PC-3 (cell line): ENCODE measurements around the gene GRIN2A. TPM values are rescaled to one million over a fixed set of nuclear protein-coding genes. Genes with fewer than 3 reads are reported as not detected.
A peak's percentile ranks its signal among the peaks of the same experiment; 100 is the strongest.

ENCODE experiments used
- ATAC-seq: fragments of 200-7000 bp; cut with Tn5 transposase; 2 replicates; pipeline ENCODE4 v1.9.1; 2020; ENCODE audit warnings: mild to moderate bottlenecking, moderate library complexity
- BruUV-seq: library from RNA; stranded (reverse); fragments of 400-500 nt; replicated peaks from 2 replicates; lab custom pipeline; 2021; lab: Mats Ljungman, UMichigan
- CTCF ChIA-PET: fragments of 300-600 bp; sonication (Branson Sonifier 250); formaldehyde crosslinking; loops from one replicate; lab custom pipeline; 2022; ENCODE audit warnings: antibody characterized with exemption; lab: Charles Lee
- POLR2A ChIA-PET: fragments of 300-600 bp; sonication (Branson Sonifier 250); formaldehyde crosslinking; loops from one replicate; lab custom pipeline; 2022; ENCODE audit warnings: antibody characterized with exemption; ENCODE audit not compliant: unreplicated experiment; lab: Charles Lee
- DNase-seq: peaks from one replicate; pipeline ENCODE4 v3.0.0-alpha.2; 2015
- H2AFZ ChIP-seq: fragments of 300-600 bp; sonication (generic); 2 replicates; pipeline ENCODE4 v1.6.0; 2016; ENCODE audit warnings: antibody characterized with exemption, low read length
- H3F3A ChIP-seq: fragments of 300-600 bp; sonication (generic); one replicate; pipeline ENCODE4 v1.6.0; 2017; ENCODE audit warnings: antibody characterized with exemption, low read length, control low read depth, mild to moderate bottlenecking; ENCODE audit not compliant: unreplicated experiment
- H3K27ac ChIP-seq: fragments of 300-600 bp; sonication (generic); 2 replicates; pipeline ENCODE4 v1.5.1; 2016; ENCODE audit warnings: mild to moderate bottlenecking, low read length
- H3K27me3 ChIP-seq: fragments of 300-600 bp; sonication (generic); 2 replicates; pipeline ENCODE4 v1.6.1; 2016; ENCODE audit warnings: low read length, mixed read lengths
- H3K36me3 ChIP-seq: fragments of 300-600 bp; sonication (generic); 2 replicates; pipeline ENCODE4 v1.6.1; 2016; ENCODE audit warnings: low read depth, mixed run types, low read length, mixed read lengths
- H3K4me1 ChIP-seq: fragments of 300-600 bp; sonication (generic); 2 replicates; pipeline ENCODE4 v1.5.1; 2016; ENCODE audit warnings: low read length; ENCODE audit not compliant: insufficient read depth
- H3K4me2 ChIP-seq: fragments of 300-600 bp; sonication (generic); 2 replicates; pipeline ENCODE4 v1.6.0; 2016; ENCODE audit warnings: low read length
- H3K4me3 ChIP-seq: fragments of 300-600 bp; sonication (generic); 2 replicates; pipeline ENCODE4 v1.5.1; 2016; ENCODE audit warnings: mild to moderate bottlenecking, low read length, mixed read lengths
- H3K79me2 ChIP-seq: fragments of 300-600 bp; sonication (generic); 2 replicates; pipeline ENCODE4 v1.6.1; 2017; ENCODE audit warnings: low read length, mixed read lengths
- H3K9ac ChIP-seq: fragments of 300-600 bp; sonication (generic); 2 replicates; pipeline ENCODE4 v1.6.0; 2016; ENCODE audit warnings: mild to moderate bottlenecking, low read length
- H3K9me2 ChIP-seq: fragments of 300-600 bp; sonication (generic); replicated peaks from 2 replicates; pipeline ENCODE4 v1.6.1; 2016; ENCODE audit warnings: mixed run types, low read length, mixed read lengths
- H3K9me3 ChIP-seq: fragments of 300-600 bp; sonication (generic); 2 replicates; pipeline ENCODE4 v1.6.1; 2016; ENCODE audit warnings: low read length, mixed read lengths
- H4K20me1 ChIP-seq: fragments of 300-600 bp; sonication (generic); 2 replicates; pipeline ENCODE4 v1.6.1; 2016; ENCODE audit warnings: low read length, mixed read lengths
- EZH2 ChIP-seq: fragments of 300-600 bp; sonication (generic); IDR thresholded peaks from one replicate; pipeline ENCODE4 v1.6.1; 2017; ENCODE audit warnings: antibody characterized with exemption, mild to moderate bottlenecking, low read length; ENCODE audit not compliant: unreplicated experiment
- EZH2phosphoT487 ChIP-seq: fragments of 300-600 bp; sonication (generic); IDR thresholded peaks from 2 replicates; pipeline ENCODE4 v1.6.1; 2018; ENCODE audit warnings: mild to moderate bottlenecking, antibody characterized with exemption, low read length, borderline replicate concordance
- intact Hi-C: fragments of 100-400 bp; cut with micrococcal nuclease; formaldehyde crosslinking; loops from 2 replicates; pipeline ENCODE4 v1.9.0; 2023
- total RNA-seq: library from RNA; depleted of rRNA; stranded (reverse); fragments of >200 nt; gene quantifications from 2 replicates; pipeline ENCODE4 v1.2.3, GENCODE V29; 2014
- TF ChIP-seq, protein P1 (sequence below): fragments of 300-600 bp; sonication (generic); conservative IDR thresholded peaks from 2 replicates; pipeline ENCODE4 v1.5.1; 2017; ENCODE audit warnings: antibody characterized with exemption, low read depth, mild to moderate bottlenecking, low read length

GRIN2A gene
- total RNA-seq, 1 experiment from 2014 or later: 0.04 TPM

DNA sequence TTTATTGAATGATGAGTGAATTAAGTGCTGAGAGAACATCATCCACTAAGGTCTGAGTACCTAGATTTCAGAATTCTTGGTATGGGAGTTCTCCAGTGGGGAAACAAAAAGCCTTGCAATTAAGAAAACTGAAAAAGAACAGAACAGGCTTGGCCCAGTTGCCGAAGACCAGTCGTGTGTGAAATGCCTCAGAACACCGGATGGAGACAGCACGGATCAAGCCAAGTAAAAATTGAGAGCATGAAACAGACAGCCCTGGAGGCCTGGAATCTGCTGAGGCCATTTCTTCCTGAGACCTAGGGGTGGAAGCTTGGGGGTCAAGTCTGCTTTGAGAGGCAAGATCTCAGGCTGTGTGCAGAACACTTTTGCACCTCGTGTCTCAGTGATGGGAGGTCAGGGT, 43.3 kb downstream of the GRIN2A start:
- Histone ChIP-seq H3K4me2 (no peak overlapping the region), H3K9me2 (no peaks in the 10 kb centered on the region), H3K27me3 (0 out of 2 replicates have a peak, but pooled peaks cover 24% of the 10 kb centered on the region), H4K20me1 (no peaks in the 10 kb centered on the region), H3K27ac (no peak overlapping the region), H3K79me2 (no peaks in the 10 kb centered on the region), H3K4me3 (no peak overlapping the region), H3K36me3 (no peaks in the 10 kb centered on the region), H3K9ac (no peak overlapping the region), H2AFZ (no peak overlapping the region), H3K9me3 (no peaks in the 10 kb centered on the region), H3F3A (no peaks in the 10 kb centered on the region), H3K4me1 (no peaks in the 10 kb centered on the region)
- no peak for DNase-seq
- POLR2A ChIA-PET: no interaction called here
- no peak for ATAC-seq
- intact Hi-C loops: no loop called here
- CTCF ChIA-PET: no interaction called here
- TF ChIP-seq, protein P1, sequence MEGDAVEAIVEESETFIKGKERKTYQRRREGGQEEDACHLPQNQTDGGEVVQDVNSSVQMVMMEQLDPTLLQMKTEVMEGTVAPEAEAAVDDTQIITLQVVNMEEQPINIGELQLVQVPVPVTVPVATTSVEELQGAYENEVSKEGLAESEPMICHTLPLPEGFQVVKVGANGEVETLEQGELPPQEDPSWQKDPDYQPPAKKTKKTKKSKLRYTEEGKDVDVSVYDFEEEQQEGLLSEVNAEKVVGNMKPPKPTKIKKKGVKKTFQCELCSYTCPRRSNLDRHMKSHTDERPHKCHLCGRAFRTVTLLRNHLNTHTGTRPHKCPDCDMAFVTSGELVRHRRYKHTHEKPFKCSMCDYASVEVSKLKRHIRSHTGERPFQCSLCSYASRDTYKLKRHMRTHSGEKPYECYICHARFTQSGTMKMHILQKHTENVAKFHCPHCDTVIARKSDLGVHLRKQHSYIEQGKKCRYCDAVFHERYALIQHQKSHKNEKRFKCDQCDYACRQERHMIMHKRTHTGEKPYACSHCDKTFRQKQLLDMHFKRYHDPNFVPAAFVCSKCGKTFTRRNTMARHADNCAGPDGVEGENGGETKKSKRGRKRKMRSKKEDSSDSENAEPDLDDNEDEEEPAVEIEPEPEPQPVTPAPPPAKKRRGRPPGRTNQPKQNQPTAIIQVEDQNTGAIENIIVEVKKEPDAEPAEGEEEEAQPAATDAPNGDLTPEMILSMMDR: no peak
- TF ChIP-seq EZH2 (no peak), EZH2phosphoT487 (no peak)
- BruUV-seq: no TSS peak

DNA sequence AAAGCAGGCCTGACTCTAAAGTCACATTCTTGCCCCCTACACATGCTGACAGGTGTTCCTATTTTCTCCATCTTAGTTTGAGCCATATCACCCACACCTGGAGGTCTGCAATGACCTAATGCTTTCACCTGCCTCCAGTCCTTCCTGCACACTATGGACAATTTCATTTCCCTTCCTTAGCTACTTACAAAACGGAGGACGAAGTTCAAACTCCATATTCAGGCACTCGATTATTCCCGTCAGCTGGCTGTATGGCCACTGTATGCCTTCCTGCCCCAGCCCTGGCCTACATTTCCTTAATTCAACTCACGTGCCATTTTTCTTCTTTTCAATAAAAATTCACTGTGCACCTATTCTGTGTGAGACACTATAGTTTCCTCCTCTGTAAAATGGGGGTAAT, 44.9 kb downstream of the GRIN2A start:
- no peaks in the 10 kb centered on the region for H3K4me1 ChIP-seq
- H3K79me2 ChIP-seq: no peaks in the 10 kb centered on the region
- no peaks in the 10 kb centered on the region for H4K20me1 ChIP-seq
- intact Hi-C loops: no loop called here
- DNase-seq (no peak), ATAC-seq (no peak)
- ChIA-PET POLR2A (no interaction called here), CTCF (no interaction called here)
- no peaks in the 10 kb centered on the region for H3K9me3 ChIP-seq
- no peak overlapping the region for H3K4me3 ChIP-seq
- BruUV-seq: no TSS peak
- H3K36me3 ChIP-seq: no peaks in the 10 kb centered on the region
- H3K9ac ChIP-seq: no peak overlapping the region
- no peak overlapping the region for H3K4me2 ChIP-seq
- no peaks in the 10 kb centered on the region for H3K9me2 ChIP-seq
- H3K27ac ChIP-seq: no peak overlapping the region
- H3K27me3 ChIP-seq: 0 out of 2 replicates have a peak, but pooled peaks cover 19% of the 10 kb centered on the region
- H2AFZ ChIP-seq: no peak overlapping the region
- TF ChIP-seq, protein P1: no peak
- TF ChIP-seq EZH2phosphoT487 (no peak), EZH2 (no peak)
- no peaks in the 10 kb centered on the region for H3F3A ChIP-seq

DNA sequence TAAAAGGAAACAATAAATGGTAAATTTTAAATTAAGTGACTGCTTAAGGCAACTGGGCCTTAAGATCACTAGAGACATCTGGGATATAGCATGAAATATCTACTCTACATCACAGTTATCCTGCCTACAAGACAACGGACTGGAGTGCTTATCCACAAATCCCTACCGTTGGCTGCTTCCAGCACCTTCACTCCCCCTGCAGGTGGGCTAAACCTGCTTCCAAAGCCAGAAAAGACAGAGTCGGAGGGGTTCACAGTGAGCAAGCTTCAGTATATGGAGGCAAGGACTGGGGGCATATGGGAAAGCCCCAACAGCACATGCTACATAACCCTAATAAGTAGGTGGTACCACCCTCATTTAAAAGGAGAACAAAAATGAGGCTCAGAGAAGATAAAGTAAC, 45.3 kb downstream of the GRIN2A start:
- Histone ChIP-seq H2AFZ (no peak overlapping the region), H3K27me3 (0 out of 2 replicates have a peak, but pooled peaks cover 15% of the 10 kb centered on the region), H3K4me2 (no peak overlapping the region), H4K20me1 (no peaks in the 10 kb centered on the region), H3K27ac (no peak overlapping the region), H3K4me1 (no peaks in the 10 kb centered on the region), H3K9ac (no peak overlapping the region), H3F3A (no peaks in the 10 kb centered on the region), H3K79me2 (no peaks in the 10 kb centered on the region), H3K9me3 (no peaks in the 10 kb centered on the region), H3K9me2 (no peaks in the 10 kb centered on the region), H3K4me3 (no peak overlapping the region), H3K36me3 (no peaks in the 10 kb centered on the region)
- ChIA-PET POLR2A (no interaction called here), CTCF (no interaction called here)
- TF ChIP-seq EZH2 (no peak), EZH2phosphoT487 (no peak)
- TF ChIP-seq, protein P1: 0 out of 2 replicates have a peak, but pooled peaks have one; percentile 10
- intact Hi-C loops: no loop called here
- BruUV-seq: no TSS peak
- DNase-seq: no peak
- ATAC-seq: no peak
